Measurements from ENCODE around the gene ADAMTS19.
"Not testable (repeated sequence)": the region's sequence is repeated elsewhere in the genome, so short reads cannot be mapped to it uniquely, and the experiment has no call there.

ADAMTS19 gene

DNA sequence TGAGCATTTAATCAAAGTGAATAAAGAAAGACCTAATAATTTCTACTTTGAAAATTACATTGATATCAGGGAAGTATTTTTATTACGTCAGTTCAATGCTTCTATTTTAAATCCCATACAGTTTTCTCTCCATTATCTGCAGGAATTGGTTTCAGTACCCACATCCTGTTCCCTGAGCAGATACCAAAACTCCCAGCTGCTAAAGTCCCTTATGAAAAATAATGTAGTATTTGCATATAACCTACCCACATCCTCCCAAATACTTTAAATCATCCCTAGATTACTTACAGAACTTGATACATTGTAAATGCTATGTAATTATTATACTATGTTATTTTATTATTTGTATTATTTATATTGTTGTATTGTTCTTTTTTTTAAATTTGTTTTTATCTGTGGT, 162.4 kb downstream of the ADAMTS19 start:
- Mint-ChIP-seq H3K36me3 (ENCODE audit: insufficient read depth) (peaks cover 1% of the 10 kb centered on the region), H3K27ac (ENCODE audit: low read depth) (no peak overlapping the region), H3K4me1 (no peaks in the 10 kb centered on the region), H3K4me3 (no peak overlapping the region), H3K9me3 (peaks cover 6% of the 10 kb centered on the region), H3K27me3 (no peaks in the 10 kb centered on the region)
- ATAC-seq (replicated peaks; ENCODE audit: extremely low read depth, poor library complexity, severe bottlenecking) (no peak), DNase-seq (ENCODE audit: low spot score in 2 of 2) (no peak)

DNA sequence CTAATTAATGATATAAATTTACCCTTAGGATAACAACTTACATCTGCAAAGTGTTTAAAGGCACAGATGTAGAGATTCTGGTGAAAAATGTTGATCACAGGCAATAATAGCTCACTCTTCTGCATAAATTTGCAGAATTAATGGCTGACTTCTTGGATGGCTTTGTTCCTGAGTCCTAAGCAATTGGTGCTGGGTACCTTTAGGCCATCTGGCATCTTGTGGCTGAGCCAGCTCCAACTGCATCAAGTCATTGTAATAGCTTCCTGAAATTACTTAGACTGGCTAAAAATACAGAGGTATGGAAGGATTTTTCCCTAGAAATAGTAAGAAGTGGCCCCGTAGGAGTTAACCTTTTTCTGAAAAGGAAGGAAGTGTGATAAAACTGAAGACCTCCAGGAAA, 169.5 kb downstream of the ADAMTS19 start:
- Mint-ChIP-seq H3K27ac (ENCODE audit: low read depth) (no peak overlapping the region), H3K4me1 (no peaks in the 10 kb centered on the region), H3K4me3 (no peak overlapping the region), H3K9me3 (peaks cover 16% of the 10 kb centered on the region), H3K27me3 (no peaks in the 10 kb centered on the region), H3K36me3 (ENCODE audit: insufficient read depth) (no peaks in the 10 kb centered on the region)
- ATAC-seq (replicated peaks; ENCODE audit: extremely low read depth, poor library complexity, severe bottlenecking), result no peak
- no peak for DNase-seq (ENCODE audit: low spot score in 2 of 2)

DNA sequence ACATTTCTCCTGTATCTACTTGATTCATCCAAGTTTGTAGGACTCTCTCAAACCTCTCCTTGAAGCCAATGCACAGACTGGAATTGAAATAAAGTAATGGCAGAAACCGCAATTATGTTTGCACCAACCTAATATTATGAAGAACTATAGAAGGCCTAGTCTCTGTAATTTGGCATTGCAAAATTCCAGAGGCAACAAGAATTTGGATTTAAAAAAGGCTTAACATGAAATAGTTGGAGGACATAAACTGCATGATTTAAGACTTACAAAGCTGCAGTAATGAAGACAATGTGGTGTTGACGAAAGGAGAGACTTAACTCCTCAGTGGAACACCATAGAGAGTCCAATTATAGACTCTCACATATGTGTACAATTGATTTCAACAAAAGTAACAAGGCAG, 170.0 kb downstream of the ADAMTS19 start:
- H3K36me3 Mint-ChIP-seq (ENCODE audit: insufficient read depth), result no peaks in the 10 kb centered on the region
- no peak for ATAC-seq (replicated peaks; ENCODE audit: extremely low read depth, poor library complexity, severe bottlenecking)
- no peaks in the 10 kb centered on the region for H3K4me1 Mint-ChIP-seq
- no peak overlapping the region for H3K4me3 Mint-ChIP-seq
- H3K27ac Mint-ChIP-seq (ENCODE audit: low read depth), result no peak overlapping the region
- no peaks in the 10 kb centered on the region for H3K27me3 Mint-ChIP-seq
- peaks cover 21% of the 10 kb centered on the region for H3K9me3 Mint-ChIP-seq
- no peak for DNase-seq (ENCODE audit: low spot score in 2 of 2)

DNA sequence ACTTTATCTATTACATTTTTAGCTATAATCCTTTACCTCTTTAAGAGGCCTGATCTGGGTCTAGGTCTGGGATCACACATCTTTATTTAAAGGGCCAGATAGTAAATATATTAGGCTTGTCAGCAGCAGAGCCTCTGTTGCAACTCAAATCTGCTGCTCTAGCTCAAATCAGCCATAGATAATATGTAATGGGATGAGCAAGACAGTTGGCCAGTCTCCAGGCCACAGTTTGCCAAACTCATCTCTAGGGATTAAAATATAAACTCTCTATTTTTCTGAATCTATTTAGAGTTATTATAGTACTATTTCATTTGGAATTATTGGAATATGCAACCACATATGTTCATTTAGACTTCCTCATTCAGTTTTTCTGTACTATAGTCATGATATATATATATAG, 171.9 kb downstream of the ADAMTS19 start:
- peaks cover 1% of the 10 kb centered on the region for H3K36me3 Mint-ChIP-seq (ENCODE audit: insufficient read depth)
- peaks cover 21% of the 10 kb centered on the region for H3K9me3 Mint-ChIP-seq
- H3K27ac Mint-ChIP-seq (ENCODE audit: low read depth), result no peak overlapping the region
- ATAC-seq (replicated peaks; ENCODE audit: extremely low read depth, poor library complexity, severe bottlenecking) (no peak), DNase-seq (ENCODE audit: low spot score in 2 of 2) (no peak)
- no peak overlapping the region for H3K4me3 Mint-ChIP-seq
- H3K4me1 Mint-ChIP-seq, result no peaks in the 10 kb centered on the region
- no peaks in the 10 kb centered on the region for H3K27me3 Mint-ChIP-seq

DNA sequence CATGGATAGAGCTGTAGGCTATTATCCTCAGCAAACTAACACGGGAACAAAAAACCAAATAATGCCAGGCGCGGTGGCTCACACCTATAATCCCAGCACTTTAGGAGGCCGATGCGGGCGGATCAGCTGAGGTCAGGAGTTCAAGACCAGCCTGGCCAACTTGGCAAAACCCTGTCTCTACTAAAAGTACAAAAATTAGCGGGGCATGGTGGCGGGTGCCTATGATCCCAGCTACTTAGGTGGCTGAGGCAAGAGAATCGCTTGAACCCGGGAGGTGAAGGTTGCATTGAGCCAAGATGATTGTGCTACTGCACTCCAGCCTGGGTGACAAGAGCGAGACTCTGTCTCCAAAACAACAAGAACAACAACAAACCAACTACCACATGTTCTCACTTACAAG, 177.4 kb downstream of the ADAMTS19 start:
- H3K27me3 Mint-ChIP-seq; ATAC-seq (replicated peaks; ENCODE audit: extremely low read depth, poor library complexity, severe bottlenecking); H3K36me3 Mint-ChIP-seq (ENCODE audit: insufficient read depth); H3K27ac Mint-ChIP-seq (ENCODE audit: low read depth); H3K4me3 Mint-ChIP-seq; H3K4me1 Mint-ChIP-seq; DNase-seq (ENCODE audit: low spot score in 2 of 2): not testable (repeated sequence)
- H3K9me3 Mint-ChIP-seq, result peaks cover 17% of the 10 kb centered on the region

DNA sequence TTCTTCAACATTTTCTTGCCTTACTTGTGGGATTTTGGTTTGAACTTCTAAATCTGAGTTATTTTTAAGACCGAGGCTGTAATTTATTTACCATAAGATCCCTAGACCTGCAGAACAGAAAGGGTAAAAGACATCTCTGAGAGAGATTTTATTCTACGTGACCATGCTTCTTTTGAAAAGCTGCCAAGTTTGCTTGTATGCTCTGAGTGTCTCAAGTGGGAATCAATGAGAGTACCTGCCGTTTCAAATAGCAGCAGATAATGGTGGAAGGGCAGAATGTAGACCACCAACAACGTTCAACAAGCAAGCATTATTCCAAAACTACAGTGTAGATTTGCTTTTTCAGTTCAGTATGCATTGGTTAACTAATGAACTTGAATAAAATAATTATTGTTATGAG, 179.2 kb downstream of the ADAMTS19 start:
- DNase-seq (ENCODE audit: low spot score in 2 of 2) (no peak), ATAC-seq (replicated peaks; ENCODE audit: extremely low read depth, poor library complexity, severe bottlenecking) (no peak)
- H3K9me3 Mint-ChIP-seq, result peaks cover 7% of the 10 kb centered on the region
- no peaks in the 10 kb centered on the region for H3K27me3 Mint-ChIP-seq
- H3K4me1 Mint-ChIP-seq, result no peaks in the 10 kb centered on the region
- no peak overlapping the region for H3K4me3 Mint-ChIP-seq
- no peak overlapping the region for H3K27ac Mint-ChIP-seq (ENCODE audit: low read depth)
- peaks cover 1% of the 10 kb centered on the region for H3K36me3 Mint-ChIP-seq (ENCODE audit: insufficient read depth)

DNA sequence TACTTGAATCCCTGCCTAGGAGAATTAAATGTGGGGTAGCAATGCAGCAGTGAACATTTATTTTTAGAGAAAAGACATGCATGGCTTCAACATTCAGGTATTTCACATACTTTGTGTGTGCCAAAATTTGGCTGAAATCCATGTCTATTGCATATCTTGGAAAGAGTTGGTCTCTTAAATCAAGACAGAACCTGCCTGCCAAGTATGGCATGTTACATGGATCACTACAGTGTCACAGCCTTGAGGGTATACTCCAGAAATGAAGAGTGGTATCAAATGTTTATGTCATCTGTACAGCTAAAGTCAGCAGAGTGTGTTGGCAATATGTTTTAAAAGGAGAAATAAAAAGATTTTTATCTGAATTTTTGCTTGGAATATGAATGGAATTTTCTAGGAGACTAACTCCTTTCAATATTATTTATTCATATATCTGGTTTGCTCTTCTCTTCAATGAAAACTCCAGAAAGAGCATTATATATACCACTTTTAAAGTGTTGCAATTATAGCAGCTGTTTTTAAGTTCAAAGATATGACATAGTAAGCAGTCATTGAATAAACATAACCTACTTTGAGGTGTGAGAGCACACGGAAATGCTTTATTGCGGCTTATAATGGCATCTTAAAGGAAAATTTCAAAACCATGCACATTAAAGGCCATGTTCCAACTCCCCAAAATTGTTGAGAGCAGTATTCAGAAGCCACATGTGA, 192.4 kb downstream of the ADAMTS19 start:
- Mint-ChIP-seq H3K36me3 (ENCODE audit: insufficient read depth) (no peaks in the 10 kb centered on the region), H3K27ac (ENCODE audit: low read depth) (no peak overlapping the region)

DNA sequence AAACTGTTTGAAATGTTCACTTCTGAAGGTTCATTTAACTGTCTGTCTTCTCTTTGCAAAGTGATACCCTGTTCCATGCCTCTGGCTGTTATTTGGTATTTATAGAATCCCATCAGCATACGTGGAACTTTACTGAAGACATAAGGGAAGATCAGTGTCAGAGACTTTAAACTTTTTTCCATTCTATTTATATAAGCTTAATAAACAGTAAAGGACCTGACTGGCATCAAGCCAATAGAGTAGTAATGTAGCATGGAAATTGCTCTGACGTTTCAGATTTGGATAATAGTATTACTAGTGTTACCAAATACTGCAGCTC, 192.9 kb downstream of the ADAMTS19 start:
- Mint-ChIP-seq H3K9me3 (peaks cover 22% of the 10 kb centered on the region), H3K4me1 (no peaks in the 10 kb centered on the region), H3K27ac (ENCODE audit: low read depth) (no peak overlapping the region), H3K4me3 (no peak overlapping the region), H3K36me3 (ENCODE audit: insufficient read depth) (no peaks in the 10 kb centered on the region), H3K27me3 (no peaks in the 10 kb centered on the region)
- ATAC-seq (replicated peaks; ENCODE audit: extremely low read depth, poor library complexity, severe bottlenecking) (no peak), DNase-seq (ENCODE audit: low spot score in 2 of 2) (no peak)

More for the DNA sequence above, 192.4 kb downstream of the ADAMTS19 start:
- Mint-ChIP-seq H3K9me3 (peaks cover 22% of the 10 kb centered on the region), H3K27me3 (no peaks in the 10 kb centered on the region), H3K4me1 (no peaks in the 10 kb centered on the region), H3K4me3 (no peak overlapping the region)
- DNase-seq (ENCODE audit: low spot score in 2 of 2) (no peak), ATAC-seq (replicated peaks; ENCODE audit: extremely low read depth, poor library complexity, severe bottlenecking) (no peak)

DNA sequence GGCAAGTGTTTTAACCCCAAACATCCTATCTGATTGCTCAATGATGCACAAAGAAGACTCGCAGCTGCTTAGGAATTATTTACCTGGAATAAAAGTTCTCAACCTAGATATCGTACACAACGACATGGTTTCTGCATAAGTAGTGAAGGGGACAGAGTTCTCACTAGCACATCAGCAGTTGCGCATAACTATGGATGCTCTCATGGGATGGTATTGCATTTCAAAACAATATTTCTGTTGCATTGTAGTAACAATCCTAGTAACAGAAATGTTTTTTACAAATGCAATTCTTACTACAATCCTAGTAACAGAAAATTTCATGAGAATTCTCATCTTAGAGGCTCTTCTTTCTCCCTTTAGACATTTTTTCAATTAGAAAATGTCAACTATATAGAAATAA, 193.3 kb downstream of the ADAMTS19 start:
- no peak overlapping the region for H3K4me3 Mint-ChIP-seq
- H3K4me1 Mint-ChIP-seq, result no peaks in the 10 kb centered on the region
- DNase-seq (ENCODE audit: low spot score in 2 of 2) (no peak), ATAC-seq (replicated peaks; ENCODE audit: extremely low read depth, poor library complexity, severe bottlenecking) (no peak)
- H3K27me3 Mint-ChIP-seq, result no peaks in the 10 kb centered on the region
- peaks cover 22% of the 10 kb centered on the region for H3K9me3 Mint-ChIP-seq
- H3K27ac Mint-ChIP-seq (ENCODE audit: low read depth), result no peak overlapping the region
- H3K36me3 Mint-ChIP-seq (ENCODE audit: insufficient read depth), result no peaks in the 10 kb centered on the region

DNA sequence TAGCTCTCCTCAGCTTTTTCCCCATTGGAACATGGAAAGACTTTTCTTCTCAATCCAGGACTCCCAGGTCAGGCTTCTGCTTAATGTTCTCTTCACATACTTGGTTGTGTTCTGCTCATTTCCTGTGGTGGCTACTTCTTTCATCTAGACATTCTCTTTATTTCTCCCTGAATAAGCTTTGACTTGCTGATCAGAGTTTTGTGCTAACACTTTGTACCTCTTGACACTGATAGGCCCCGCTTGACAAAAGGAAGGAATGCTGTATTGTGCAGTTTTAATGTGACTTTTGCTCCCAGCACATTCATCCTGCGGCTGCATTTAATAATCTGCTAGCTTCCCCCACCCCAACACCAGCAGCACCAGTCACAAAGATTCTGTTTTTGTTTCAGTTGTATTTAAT, 196.9 kb downstream of the ADAMTS19 start:
- Mint-ChIP-seq H3K27ac (ENCODE audit: low read depth) (no peak overlapping the region), H3K4me1 (no peaks in the 10 kb centered on the region), H3K36me3 (ENCODE audit: insufficient read depth) (no peaks in the 10 kb centered on the region), H3K4me3 (no peak overlapping the region), H3K9me3 (peaks cover 5% of the 10 kb centered on the region), H3K27me3 (no peaks in the 10 kb centered on the region)
- ATAC-seq (replicated peaks; ENCODE audit: extremely low read depth, poor library complexity, severe bottlenecking) (no peak), DNase-seq (ENCODE audit: low spot score in 2 of 2) (no peak)

DNA sequence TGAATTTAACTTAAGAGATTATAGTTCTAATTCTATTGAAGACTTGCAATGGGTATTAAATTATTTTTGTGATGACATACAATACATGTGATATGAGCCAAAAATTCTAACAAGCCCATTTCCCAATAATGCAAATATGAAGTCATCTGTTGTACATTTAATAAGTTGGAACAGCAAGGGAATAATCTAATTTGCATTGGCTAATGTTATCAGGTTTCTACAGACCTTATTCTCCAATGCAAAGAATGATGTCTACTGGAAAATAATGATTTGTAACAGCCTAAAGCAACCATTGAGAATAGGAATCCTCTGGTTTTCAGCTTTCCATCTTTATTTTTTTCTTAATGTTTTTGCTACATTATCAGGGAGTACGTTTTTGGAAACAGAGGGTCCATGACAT, 198.7 kb downstream of the ADAMTS19 start:
- no peak for ATAC-seq (replicated peaks; ENCODE audit: extremely low read depth, poor library complexity, severe bottlenecking)
- peaks cover 5% of the 10 kb centered on the region for H3K9me3 Mint-ChIP-seq

DNA sequence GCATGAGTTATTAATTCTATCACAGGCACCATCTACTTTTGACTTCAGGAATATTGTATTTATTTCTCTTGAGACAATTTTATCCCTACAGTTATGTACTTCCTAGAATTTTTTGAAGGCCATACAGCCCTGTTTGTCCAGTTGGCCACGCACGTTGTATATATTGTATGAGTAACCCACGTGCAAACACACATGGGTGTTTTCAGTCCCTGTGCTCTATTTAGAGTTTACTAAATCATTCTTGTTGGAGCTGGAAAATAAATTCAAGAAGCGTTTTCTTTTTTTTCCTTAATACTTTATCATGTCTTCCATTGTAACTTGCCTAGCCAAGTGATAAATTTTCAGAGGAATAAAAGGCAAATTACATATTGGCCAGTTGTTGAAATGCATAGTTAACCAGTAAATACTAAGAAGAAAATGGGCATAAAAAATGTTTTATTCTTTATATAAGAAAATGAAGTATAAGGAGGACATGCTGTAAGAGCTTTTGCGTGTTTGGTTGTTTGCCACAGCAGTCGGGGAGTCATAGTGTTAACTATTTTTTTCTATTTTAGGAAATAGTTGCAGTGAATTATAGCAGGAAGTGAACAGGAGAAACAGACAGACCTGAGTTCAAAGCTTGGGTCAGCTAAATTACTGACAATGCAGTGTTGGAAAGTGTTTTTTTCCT, 201.4 kb downstream of the ADAMTS19 start:
- H3K9me3 Mint-ChIP-seq, result no peaks in the 10 kb centered on the region

More for the DNA sequence above, 198.7 kb downstream of the ADAMTS19 start:
- Mint-ChIP-seq H3K27ac (ENCODE audit: low read depth) (no peak overlapping the region), H3K36me3 (ENCODE audit: insufficient read depth) (no peaks in the 10 kb centered on the region), H3K4me1 (no peaks in the 10 kb centered on the region), H3K27me3 (no peaks in the 10 kb centered on the region), H3K4me3 (no peak overlapping the region)
- no peak for DNase-seq (ENCODE audit: low spot score in 2 of 2)

DNA sequence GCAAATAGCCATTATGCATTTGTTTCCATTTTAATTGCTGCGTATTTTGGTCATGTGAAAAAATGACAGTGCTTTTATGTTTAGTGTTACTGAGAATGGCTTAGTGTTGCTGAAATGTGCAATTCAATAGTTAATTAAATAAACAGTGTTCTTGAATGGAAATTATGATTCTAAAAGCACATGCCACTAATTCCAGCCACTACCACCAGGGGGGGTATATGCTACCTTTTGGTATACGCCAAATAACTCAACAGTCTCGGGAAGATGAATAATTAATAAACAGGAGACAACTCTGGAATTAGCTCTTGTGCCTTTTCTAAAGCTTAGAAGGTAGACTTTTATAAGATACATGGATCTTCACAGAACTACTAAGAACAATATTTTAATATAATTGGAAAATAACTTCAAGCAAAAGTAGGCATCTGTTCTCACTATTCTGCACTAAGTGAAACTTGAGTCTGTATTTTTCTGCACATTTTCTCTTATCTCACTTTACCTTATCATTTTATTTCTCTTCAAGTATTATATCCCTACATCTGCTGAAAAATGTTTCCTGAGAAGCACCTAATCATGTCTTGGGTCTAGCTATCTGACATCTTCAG, 204.3 kb downstream of the ADAMTS19 start:
- DNase-seq (ENCODE audit: low spot score in 2 of 2), result no peak
- no peaks in the 10 kb centered on the region for H3K36me3 Mint-ChIP-seq (ENCODE audit: insufficient read depth)
- no peak overlapping the region for H3K27ac Mint-ChIP-seq (ENCODE audit: low read depth)
- no peaks in the 10 kb centered on the region for H3K27me3 Mint-ChIP-seq
- no peak for ATAC-seq (replicated peaks; ENCODE audit: extremely low read depth, poor library complexity, severe bottlenecking)
- H3K4me1 Mint-ChIP-seq, result no peaks in the 10 kb centered on the region
- H3K9me3 Mint-ChIP-seq, result peaks cover 6% of the 10 kb centered on the region
- H3K4me3 Mint-ChIP-seq, result no peak overlapping the region

More for the DNA sequence above, 201.4 kb downstream of the ADAMTS19 start:
- Mint-ChIP-seq H3K27ac (ENCODE audit: low read depth) (no peak overlapping the region), H3K4me3 (no peak overlapping the region), H3K4me1 (no peaks in the 10 kb centered on the region), H3K27me3 (no peaks in the 10 kb centered on the region), H3K36me3 (ENCODE audit: insufficient read depth) (no peaks in the 10 kb centered on the region)
- no peak for ATAC-seq (replicated peaks; ENCODE audit: extremely low read depth, poor library complexity, severe bottlenecking)
- DNase-seq (ENCODE audit: low spot score in 2 of 2), result no peak
